CD4-positive, CD25-positive, alpha-beta regulatory T cell (primary cell): Measurements from ENCODE around the gene CAPN2. TPM values are rescaled to one million over a fixed set of nuclear protein-coding genes. Genes with fewer than 3 reads are reported as not detected.

Source experiments
- ATAC-seq, 2 donors: fragments of 150-1000 bp; cut with Tn5 transposase; one replicate each; pipeline ENCODE4 v1.10.0; 2021; ENCODE audit warnings: low read depth in 2 of 2, moderate number of reproducible peaks in 2 of 2, moderate library complexity in 1 of 2
- DNase-seq, 3 donors: peaks; one replicate each; pipeline versions ENCODE4 v3.0.0 to v3.0.0-alpha.2; 2012 to 2022; ENCODE audit warnings: mixed read lengths in 1 of 3
- H3K27ac ChIP-seq: one replicate; pipeline ENCODE4 v1.7.0; 2013; ENCODE audit warnings: mild to moderate bottlenecking, low read length; ENCODE audit not compliant: insufficient read depth, poor library complexity, severe bottlenecking
- H3K27me3 ChIP-seq: one replicate; pipeline ENCODE4 v1.7.0; 2013; ENCODE audit warnings: low read length; ENCODE audit not compliant: control insufficient read depth, insufficient read depth
- H3K36me3 ChIP-seq: one replicate; pipeline ENCODE4 v1.7.0; 2013; ENCODE audit warnings: mild to moderate bottlenecking, low read length, moderate library complexity; ENCODE audit not compliant: control insufficient read depth, insufficient read depth
- H3K4me1 ChIP-seq: 2 replicates; pipeline ENCODE4 v1.7.0; 2013; ENCODE audit warnings: mild to moderate bottlenecking, low read length; ENCODE audit not compliant: insufficient read depth, control insufficient read depth, poor library complexity, severe bottlenecking
- H3K4me3 ChIP-seq: one replicate; pipeline ENCODE4 v1.7.0; 2013; ENCODE audit warnings: low read depth, mild to moderate bottlenecking, low read length, moderate library complexity
- H3K9me3 ChIP-seq, 2 experiments: 1 replicate in 1 of 2; 2 replicates in 1 of 2; pipeline ENCODE4 v1.7.0; 2013; ENCODE audit warnings: low read length in 2 of 2, mild to moderate bottlenecking in 1 of 2, moderate library complexity in 1 of 2; ENCODE audit not compliant: control insufficient read depth in 2 of 2
- H3K27ac Mint-ChIP-seq, 3 donors: one replicate each; pipeline ENCODE4 v1.8.0; 2020 to 2022; ENCODE audit warnings: mild to moderate bottlenecking in 3 of 3, mixed read lengths in 3 of 3, moderate library complexity in 2 of 3
- H3K27me3 Mint-ChIP-seq: one replicate; pipeline ENCODE4 v1.8.0; 2022; ENCODE audit warnings: mild to moderate bottlenecking, mixed read lengths
- H3K36me3 Mint-ChIP-seq: one replicate; pipeline ENCODE4 v1.8.0; 2020; ENCODE audit warnings: mixed read lengths
- H3K4me1 Mint-ChIP-seq, 4 donors: one replicate each; pipeline ENCODE4 v1.8.0; 2020 to 2022; ENCODE audit warnings: mixed read lengths in 4 of 4, mild to moderate bottlenecking in 1 of 4
- H3K4me3 Mint-ChIP-seq, 4 donors: one replicate each; pipeline ENCODE4 v1.8.0; 2020 to 2022; ENCODE audit warnings: mild to moderate bottlenecking in 4 of 4, mixed read lengths in 4 of 4, moderate library complexity in 3 of 4
- H3K9me3 Mint-ChIP-seq, 7 donors: one replicate each; pipeline ENCODE4 v1.8.0; 2020 to 2022; ENCODE audit warnings: mixed read lengths in 7 of 7, mild to moderate bottlenecking in 3 of 7, moderate library complexity in 2 of 7
- polyA plus RNA-seq, 4 donors: library from polyadenylated mRNA; unstranded; fragments of 300-500 nt; fragmentation: Illumina TruSeq; gene quantifications; one replicate each; pipeline ENCODE4 v1.2.3, GENCODE V29; 2021
- total RNA-seq: library from RNA; stranded (reverse); gene quantifications from one replicate; pipeline ENCODE4 v1.2.3, GENCODE V29; 2022

The CAPN2 gene
- total and polyA plus RNA-seq, 5 donors from 2014 or later: 132 to 278 (median 161) TPM

DNA sequence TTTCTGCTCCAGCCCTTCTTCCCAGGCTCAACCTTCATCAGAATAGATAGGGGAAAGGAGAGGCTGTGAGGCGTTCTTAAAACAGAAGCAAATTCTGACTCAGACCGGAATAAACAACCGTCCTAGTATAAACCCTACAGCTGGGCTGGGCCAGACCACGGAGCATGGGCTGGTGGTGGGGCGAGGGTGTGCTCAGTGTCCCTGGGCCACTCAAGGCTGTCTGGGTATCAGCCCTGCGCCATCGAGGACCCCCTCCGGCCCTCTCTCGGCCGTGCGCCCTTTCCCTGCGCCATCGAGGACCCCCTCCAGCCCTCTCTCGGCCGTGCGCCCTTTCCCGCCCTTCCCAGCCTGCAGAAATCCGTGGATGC lies 36.0 kb downstream of the CAPN2 start:
- peak overlapping the region in 2 of 3 donors; percentile 24 to 32 for H3K27ac Mint-ChIP-seq
- ATAC-seq: peak in 1 of 2 donors; percentile 26
- H3K27me3 ChIP-seq: no peaks in the 10 kb centered on the region

DNA sequence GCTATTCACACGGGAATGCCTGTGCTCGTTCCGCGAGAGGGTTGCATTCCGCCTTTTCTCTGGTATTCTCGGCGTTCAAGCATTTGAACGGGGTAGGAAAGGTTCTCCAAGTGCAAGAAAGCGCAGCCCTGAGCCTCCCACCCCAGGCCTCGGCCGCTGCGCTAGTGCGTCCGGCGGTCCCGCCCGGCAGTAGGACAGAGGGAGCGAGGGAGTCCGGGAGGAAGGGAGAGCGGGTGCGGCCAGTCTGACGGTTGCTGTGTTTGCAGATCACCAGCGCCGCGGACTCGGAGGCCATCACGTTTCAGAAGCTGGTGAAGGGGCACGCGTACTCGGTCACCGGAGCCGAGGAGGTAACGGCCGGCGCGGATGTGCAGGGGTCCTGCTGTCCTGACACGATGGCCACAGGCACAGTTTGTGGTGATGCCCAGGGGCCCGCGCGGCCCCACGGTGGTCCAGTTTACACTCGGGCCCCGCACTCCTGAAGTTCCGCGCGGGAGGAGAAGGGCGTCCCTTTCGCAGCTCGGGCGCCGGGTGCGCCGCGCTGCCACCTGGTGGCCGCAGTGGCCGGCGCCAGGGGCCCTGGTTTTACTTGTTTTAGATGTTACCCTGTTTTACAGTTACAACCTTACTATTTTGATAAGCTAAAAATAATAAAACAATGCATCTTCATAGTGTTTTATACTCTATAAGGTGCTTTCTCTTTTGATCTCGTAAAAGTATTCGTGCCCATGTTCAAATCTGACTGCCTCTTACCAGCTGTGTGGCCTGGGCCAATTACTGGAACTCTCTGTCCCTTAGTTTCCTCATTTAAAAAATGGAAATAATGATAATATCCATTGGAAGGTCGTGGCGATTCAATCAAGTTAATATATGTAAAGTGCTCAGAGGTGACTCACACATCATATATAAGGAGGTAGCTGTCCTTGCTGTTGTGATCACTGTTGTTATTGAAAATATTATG lies 36.7 kb downstream of the CAPN2 start:
- DNase-seq (peak; percentile 46 to 74 (median 71)), ATAC-seq (peak; percentile 74 to 78)
- peaks cover 39% of the 10 kb centered on the region for H3K36me3 Mint-ChIP-seq
- peak overlapping the region in 2 of 3 donors; percentile 51 to 53 for H3K27ac Mint-ChIP-seq
- no peaks in the 10 kb centered on the region for H3K9me3 Mint-ChIP-seq
- Histone ChIP-seq H3K4me1 (peaks cover 15% of the 10 kb centered on the region), H3K4me3 (no peak overlapping the region), H3K36me3 (peaks cover 74% of the 10 kb centered on the region), H3K9me3 (no peaks in the 10 kb centered on the region), H3K27ac (no peak overlapping the region), H3K27me3 (no peaks in the 10 kb centered on the region)
- peak overlapping the region; percentile 22 to 82 (median 80) for H3K4me3 Mint-ChIP-seq
- H3K4me1 Mint-ChIP-seq: peaks cover 9 to 20% (median 16%) of the 10 kb centered on the region in 4 donors
- no peaks in the 10 kb centered on the region for H3K27me3 Mint-ChIP-seq

More for the DNA sequence above, 36.0 kb downstream of the CAPN2 start:
- Histone ChIP-seq H3K27ac (no peak overlapping the region), H3K36me3 (peaks cover 68% of the 10 kb centered on the region), H3K9me3 (no peaks in the 10 kb centered on the region), H3K4me3 (no peak overlapping the region), H3K4me1 (peaks cover 15% of the 10 kb centered on the region)
- Mint-ChIP-seq H3K9me3 (no peaks in the 10 kb centered on the region), H3K4me3 (peak overlapping the region in 3 of 4 donors; percentile 22 to 80 (median 80)), H3K27me3 (no peaks in the 10 kb centered on the region), H3K4me1 (peaks cover 13 to 23% (median 16%) of the 10 kb centered on the region in 4 donors), H3K36me3 (peaks cover 44% of the 10 kb centered on the region)
- DNase-seq: no peak

DNA sequence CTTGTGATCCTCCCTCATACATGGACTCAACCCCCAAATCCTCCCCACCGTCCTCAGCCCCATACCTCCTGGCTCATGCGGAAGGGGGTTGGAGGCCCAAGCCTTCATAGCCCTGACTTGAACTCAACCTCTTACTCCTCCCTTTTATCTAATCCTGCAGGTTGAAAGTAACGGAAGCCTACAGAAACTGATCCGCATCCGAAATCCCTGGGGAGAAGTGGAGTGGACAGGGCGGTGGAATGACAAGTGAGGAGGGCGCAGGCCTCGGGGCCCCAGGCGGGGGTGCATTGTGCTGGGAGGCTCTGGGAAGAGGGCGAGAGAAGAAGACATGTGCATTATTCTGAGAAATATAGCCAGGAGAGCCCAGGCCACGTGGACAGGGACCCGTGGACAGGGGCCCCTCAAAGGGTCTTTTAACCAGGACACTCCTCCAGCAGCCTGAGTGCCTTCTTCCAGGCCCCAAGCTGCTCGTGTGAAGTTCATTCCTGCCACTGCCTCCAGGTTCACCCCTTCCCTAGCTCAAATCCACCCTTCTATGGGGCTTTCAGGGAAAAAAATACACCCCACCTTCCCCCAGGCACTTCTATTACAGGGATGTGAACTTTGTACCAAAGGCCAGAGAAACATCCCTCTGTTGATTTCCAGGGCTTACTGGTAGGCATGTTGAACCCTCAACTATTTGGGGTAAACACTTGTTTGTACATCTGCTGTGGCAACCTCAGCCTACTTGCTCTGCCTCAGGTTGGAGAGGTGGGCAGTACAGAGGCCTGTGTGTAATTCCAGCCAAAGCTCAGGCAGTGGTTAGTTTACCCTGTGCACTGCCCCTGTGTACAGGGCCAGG lies 38.6 kb downstream of the CAPN2 start:
- peaks cover 80% of the 10 kb centered on the region for H3K36me3 ChIP-seq
- Mint-ChIP-seq H3K9me3 (no peaks in the 10 kb centered on the region), H3K4me1 (peaks cover 9 to 20% (median 16%) of the 10 kb centered on the region in 4 donors), H3K4me3 (peak overlapping the region in 1 of 4 donors; percentile 51), H3K27ac (peak overlapping the region in 1 of 3 donors; percentile 51), H3K36me3 (peaks cover 35% of the 10 kb centered on the region), H3K27me3 (no peaks in the 10 kb centered on the region)
- no peak for ATAC-seq
- no peak overlapping the region for H3K4me3 ChIP-seq
- H3K4me1 ChIP-seq: peaks cover 15% of the 10 kb centered on the region
- no peaks in the 10 kb centered on the region for H3K9me3 ChIP-seq
- no peak for DNase-seq
- no peaks in the 10 kb centered on the region for H3K27me3 ChIP-seq
- no peak overlapping the region for H3K27ac ChIP-seq

DNA sequence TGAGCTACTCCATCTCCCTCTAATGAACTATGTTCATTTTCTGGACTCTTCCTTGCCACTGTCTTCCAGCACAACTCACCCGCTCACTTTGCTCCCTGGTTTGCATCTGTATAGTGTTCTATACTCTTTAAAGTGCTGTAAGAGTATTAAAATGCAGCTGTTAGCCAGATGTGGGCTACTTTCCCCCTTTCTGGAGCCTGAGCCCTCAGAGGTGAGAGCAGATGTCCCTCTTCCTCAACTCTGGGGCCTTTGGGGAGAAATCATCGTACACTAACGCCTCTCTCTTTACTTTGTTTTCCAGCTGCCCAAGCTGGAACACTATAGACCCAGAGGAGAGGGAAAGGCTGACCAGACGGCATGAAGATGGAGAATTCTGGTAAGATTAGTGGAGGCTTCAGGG lies 39.4 kb downstream of the CAPN2 start:
- Histone ChIP-seq H3K27me3 (no peaks in the 10 kb centered on the region), H3K4me1 (peaks cover 15% of the 10 kb centered on the region), H3K36me3 (peaks cover 83% of the 10 kb centered on the region), H3K27ac (no peak overlapping the region), H3K9me3 (no peaks in the 10 kb centered on the region), H3K4me3 (no peak overlapping the region)
- ATAC-seq (no peak), DNase-seq (no peak)
- Mint-ChIP-seq H3K9me3 (no peaks in the 10 kb centered on the region), H3K4me3 (no peak overlapping the region), H3K4me1 (peaks cover 9 to 20% (median 16%) of the 10 kb centered on the region in 4 donors), H3K36me3 (peaks cover 35% of the 10 kb centered on the region), H3K27ac (no peak overlapping the region), H3K27me3 (no peaks in the 10 kb centered on the region)

DNA sequence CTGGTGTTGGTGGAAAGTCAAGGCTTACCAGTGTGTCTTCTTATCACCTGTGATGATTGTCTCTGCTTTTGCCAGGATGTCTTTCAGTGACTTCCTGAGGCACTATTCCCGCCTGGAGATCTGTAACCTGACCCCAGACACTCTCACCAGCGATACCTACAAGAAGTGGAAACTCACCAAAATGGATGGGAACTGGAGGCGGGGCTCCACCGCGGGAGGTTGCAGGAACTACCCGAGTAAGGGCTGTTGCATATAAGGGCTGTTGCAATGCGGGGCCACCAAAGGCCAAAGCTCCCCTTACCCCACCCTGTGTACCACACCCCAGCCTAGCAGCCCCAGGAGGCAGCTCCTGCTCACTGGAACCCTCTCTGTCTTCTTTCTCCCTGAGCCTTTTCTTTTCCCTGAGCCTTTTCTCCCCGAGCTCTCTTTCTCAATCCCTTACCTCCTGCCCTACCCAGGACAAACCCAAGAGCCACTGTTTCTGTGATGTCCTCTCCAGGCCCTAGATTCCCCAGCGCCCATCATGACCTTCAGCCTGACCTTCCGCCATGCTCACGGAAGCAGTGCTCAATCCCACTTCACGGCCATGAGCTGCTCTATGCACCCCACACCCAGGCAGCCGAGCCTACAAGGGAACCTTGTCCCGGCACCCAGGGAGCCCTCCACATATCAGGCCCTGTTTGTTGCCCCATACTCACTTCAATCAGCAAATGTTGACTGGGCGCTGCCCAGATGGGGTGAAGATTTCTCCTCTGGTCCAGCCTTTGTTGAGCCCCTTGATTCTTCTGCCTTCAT lies 40.6 kb downstream of the CAPN2 start:
- Histone ChIP-seq H3K4me3 (no peak overlapping the region), H3K9me3 (no peaks in the 10 kb centered on the region), H3K4me1 (peaks cover 12% of the 10 kb centered on the region), H3K27me3 (no peaks in the 10 kb centered on the region), H3K27ac (no peak overlapping the region), H3K36me3 (peaks cover 83% of the 10 kb centered on the region)
- Mint-ChIP-seq H3K4me3 (no peak overlapping the region), H3K9me3 (peaks cover 0 to 2% (median 0%) of the 10 kb centered on the region in 7 donors), H3K27ac (peak overlapping the region in 2 of 3 donors; percentile 89 to 90), H3K4me1 (peaks cover 6 to 17% (median 14%) of the 10 kb centered on the region in 4 donors), H3K27me3 (no peaks in the 10 kb centered on the region), H3K36me3 (peaks cover 31% of the 10 kb centered on the region)
- ATAC-seq (no peak), DNase-seq (no peak)

DNA sequence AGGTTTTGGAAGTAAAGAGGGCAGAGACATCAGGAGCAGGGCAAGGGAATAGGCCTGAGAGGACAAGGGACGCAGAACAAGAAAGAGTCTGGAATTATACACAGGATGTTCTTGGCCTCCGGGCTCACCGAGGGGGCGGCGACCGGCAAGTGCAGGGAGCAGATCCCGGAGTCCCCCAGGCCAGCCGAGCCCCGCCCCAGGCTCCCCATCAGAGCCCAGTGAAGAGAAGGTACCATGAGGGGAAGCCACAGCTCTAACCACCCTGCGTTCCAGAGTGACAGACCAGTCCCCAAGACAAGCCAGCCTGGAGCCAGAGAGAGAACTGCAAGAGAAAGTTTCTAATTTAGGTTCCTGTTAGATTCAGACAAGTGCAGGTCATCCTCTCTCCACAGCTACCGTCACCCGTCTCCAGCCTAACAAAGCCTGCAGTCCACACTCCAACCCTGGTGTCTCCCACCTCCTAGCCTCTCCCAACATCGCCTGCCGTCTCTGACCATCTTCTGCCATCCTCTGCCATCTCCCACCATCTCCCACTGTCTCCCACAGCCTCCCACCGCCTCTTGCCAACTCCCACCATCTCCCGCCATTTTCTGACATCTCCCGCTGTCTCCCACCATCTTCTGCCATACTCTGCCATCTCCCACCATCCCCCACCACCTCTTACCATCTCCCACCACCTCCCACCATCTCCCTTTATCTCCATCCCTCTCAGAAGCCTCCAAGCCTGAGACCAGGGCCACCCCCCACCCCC lies 42.5 kb downstream of the CAPN2 start:
- DNase-seq (no peak), ATAC-seq (no peak)
- Histone ChIP-seq H3K4me1 (no peaks in the 10 kb centered on the region), H3K27me3 (no peaks in the 10 kb centered on the region), H3K36me3 (peaks cover 95% of the 10 kb centered on the region), H3K27ac (no peak overlapping the region), H3K4me3 (no peak overlapping the region), H3K9me3 (no peaks in the 10 kb centered on the region)
- Mint-ChIP-seq H3K4me1 (peaks cover 2 to 12% (median 6%) of the 10 kb centered on the region in 4 donors), H3K4me3 (no peak overlapping the region), H3K27me3 (no peaks in the 10 kb centered on the region), H3K9me3 (peaks cover 0 to 2% (median 0%) of the 10 kb centered on the region in 7 donors), H3K36me3 (peaks cover 42% of the 10 kb centered on the region), H3K27ac (peak overlapping the region in 1 of 3 donors; percentile 25)
